Chondrocyte (in vitro differentiated cells): ENCODE measurements around the gene DNAJC1. TPM values are rescaled to one million over a fixed set of nuclear protein-coding genes. Genes with fewer than 3 reads are reported as not detected.
"Not testable (repeated sequence)": the region's sequence is repeated elsewhere in the genome, so short reads cannot be mapped to it uniquely, and the experiment has no call there.

Experiments
- DNase-seq: peaks from one replicate; pipeline ENCODE4 v3.0.0; 2021; ENCODE audit warnings: mixed read lengths, low spot score
- H3K27ac Mint-ChIP-seq: one replicate; pipeline ENCODE4 v1.8.0; 2021; ENCODE audit warnings: mild to moderate bottlenecking, moderate library complexity, mixed read lengths; ENCODE audit not compliant: unreplicated experiment
- H3K27me3 Mint-ChIP-seq: 2 replicates; pipeline ENCODE4 v1.8.0; 2021; ENCODE audit warnings: low read depth, mixed read lengths
- H3K36me3 Mint-ChIP-seq: 2 replicates; pipeline ENCODE4 v1.8.0; 2021; ENCODE audit warnings: low read depth, mixed read lengths
- H3K4me1 Mint-ChIP-seq: 2 replicates; pipeline ENCODE4 v1.8.0; 2021; ENCODE audit warnings: low read depth, mild to moderate bottlenecking, mixed read lengths
- H3K4me3 Mint-ChIP-seq: one replicate; pipeline ENCODE4 v1.8.0; 2021; ENCODE audit warnings: mild to moderate bottlenecking, moderate library complexity, mixed read lengths; ENCODE audit not compliant: unreplicated experiment
- H3K9me3 Mint-ChIP-seq: 2 replicates; pipeline ENCODE4 v1.8.0; 2021; ENCODE audit warnings: low read depth, mixed read lengths
- CTCF ChIP-seq: fragments of 200-600 bp; sonication (generic); IDR thresholded peaks from 2 replicates; pipeline ENCODE4 v1.5.0; 2021; ENCODE audit warnings: antibody characterized with exemption, mild to moderate bottlenecking, moderate library complexity
- total RNA-seq: library from RNA; stranded (reverse); gene quantifications from 3 replicates; pipeline ENCODE4 v1.2.1, GENCODE V29; 2021

The DNAJC1 gene
- total RNA-seq, 1 donor from 2014 or later, result 45.1 TPM

DNA sequence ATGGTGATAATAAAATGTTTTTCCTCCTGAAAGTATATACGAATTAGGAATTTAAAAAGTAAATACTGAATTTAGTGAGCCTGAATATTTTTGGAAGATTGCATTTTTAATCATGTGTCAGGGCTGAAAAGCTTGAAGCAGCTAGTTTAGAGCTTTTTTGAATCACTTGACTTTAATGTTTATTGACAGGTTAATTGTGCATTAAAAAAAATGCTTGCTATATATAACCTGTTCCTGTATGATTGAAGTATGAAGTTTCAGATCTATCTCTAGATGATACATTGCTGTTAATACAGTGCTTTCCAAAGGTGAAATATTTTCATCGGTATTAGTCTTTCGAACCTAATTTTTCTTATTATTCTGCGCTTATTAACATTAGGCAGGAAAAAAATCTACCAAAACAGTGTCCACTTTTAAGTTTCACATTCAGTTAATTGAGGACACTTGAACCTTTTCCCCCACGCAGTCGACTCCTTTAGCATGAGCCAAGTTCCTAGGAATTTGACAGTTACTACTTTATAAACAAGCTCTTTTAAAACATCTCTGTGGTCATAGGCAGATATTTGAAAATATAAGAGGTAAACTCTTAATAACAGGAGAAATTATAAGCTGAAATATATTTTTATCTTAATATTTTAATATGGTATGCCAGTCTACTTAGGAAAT lies 282.4 kb downstream of the DNAJC1 start:
- no peaks in the 10 kb centered on the region for H3K27me3 Mint-ChIP-seq
- DNase-seq, result no peak
- no peaks in the 10 kb centered on the region for H3K9me3 Mint-ChIP-seq
- no peak overlapping the region for H3K27ac Mint-ChIP-seq
- H3K4me3 Mint-ChIP-seq, result no peak overlapping the region
- H3K4me1 Mint-ChIP-seq, result peaks cover 26% of the 10 kb centered on the region
- peaks cover 8% of the 10 kb centered on the region for H3K36me3 Mint-ChIP-seq
- no peak for TF ChIP-seq CTCF

- H3K4me3 Mint-ChIP-seq, result no peak overlapping the region
- no peak for DNase-seq
- peaks cover 9% of the 10 kb centered on the region for H3K36me3 Mint-ChIP-seq
- H3K27me3 Mint-ChIP-seq, result no peaks in the 10 kb centered on the region
- no peaks in the 10 kb centered on the region for H3K9me3 Mint-ChIP-seq
- H3K4me1 Mint-ChIP-seq, result peaks cover 30% of the 10 kb centered on the region
- TF ChIP-seq CTCF, result no peak
- no peak overlapping the region for H3K27ac Mint-ChIP-seq
Measured at GRCh38 chr10:21720090-21720489, 283.4 kb downstream of the DNAJC1 start.

- Mint-ChIP-seq H3K4me1 (peaks cover 26% of the 10 kb centered on the region), H3K9me3 (no peaks in the 10 kb centered on the region), H3K27ac (no peak overlapping the region), H3K36me3 (peaks cover 11% of the 10 kb centered on the region), H3K4me3 (no peak overlapping the region), H3K27me3 (no peaks in the 10 kb centered on the region)
- no peak for DNase-seq
- no peak for TF ChIP-seq CTCF
Measured at GRCh38 chr10:21719502-21719901, 284.0 kb downstream of the DNAJC1 start.

- Mint-ChIP-seq H3K36me3 (peaks cover 20% of the 10 kb centered on the region), H3K4me1 (peaks cover 19% of the 10 kb centered on the region)
- DNase-seq, H3K27ac Mint-ChIP-seq, H3K27me3 Mint-ChIP-seq, H3K4me3 Mint-ChIP-seq, H3K9me3 Mint-ChIP-seq: not testable (repeated sequence)
Measured at GRCh38 chr10:21717437-21718054, 286.0 kb downstream of the DNAJC1 start.

- no peak for TF ChIP-seq CTCF
- H3K27me3 Mint-ChIP-seq, result no peaks in the 10 kb centered on the region
- DNase-seq, result no peak
- no peak overlapping the region for H3K4me3 Mint-ChIP-seq
- H3K36me3 Mint-ChIP-seq, result peaks cover 20% of the 10 kb centered on the region
- peaks cover 12% of the 10 kb centered on the region for H3K4me1 Mint-ChIP-seq
- no peaks in the 10 kb centered on the region for H3K9me3 Mint-ChIP-seq
- H3K27ac Mint-ChIP-seq, result peak overlapping the region; percentile 49
Measured at GRCh38 chr10:21715531-21716195, 287.9 kb downstream of the DNAJC1 start.
